HepG2 (cell line): Measurements from ENCODE around the gene TAF6L. TPM values are rescaled to one million over a fixed set of nuclear protein-coding genes. Genes with fewer than 3 reads are reported as not detected.

Experiments
- GFI1 ChIP-seq: sonication (generic); formaldehyde crosslinking; IDR thresholded peaks from 2 replicates; pipeline ENCODE4 v1.5.0; 2020; ENCODE audit warnings: missing genetic modification reagents, mild to moderate bottlenecking, borderline replicate concordance
- HDAC2 ChIP-seq: sonication (generic); formaldehyde crosslinking; IDR thresholded peaks from 2 replicates; pipeline ENCODE4 v1.4.0; 2020; ENCODE audit warnings: missing genetic modification reagents
- KLF15 ChIP-seq: sonication (generic); formaldehyde crosslinking; IDR thresholded peaks from 2 replicates; pipeline ENCODE4 v1.8.1; 2023; ENCODE audit warnings: borderline replicate concordance, mild to moderate bottlenecking, inconsistent platforms, missing genetic modification reagents, mixed read lengths
- PHB2 ChIP-seq: fragments of 450-650 bp; IDR thresholded peaks from 2 replicates; pipeline ENCODE4 v1.6.1; 2018; ENCODE audit not compliant: partially characterized antibody
- PRDM4 ChIP-seq: sonication (generic); formaldehyde crosslinking; IDR thresholded peaks from 2 replicates; pipeline ENCODE4 v1.9.0; 2021; ENCODE audit warnings: missing genetic modification reagents, borderline replicate concordance
- SMARCE1 ChIP-seq: fragments of 450-650 bp; IDR thresholded peaks from 2 replicates; pipeline ENCODE4 v1.6.1; 2017; ENCODE audit warnings: borderline replicate concordance
- SRF ChIP-seq: IDR thresholded peaks from 2 replicates; pipeline ENCODE4 v1.6.1; 2011; ENCODE audit warnings: mild to moderate bottlenecking, low read depth, low read length, moderate library complexity
- ZBTB38 ChIP-seq: sonication (generic); formaldehyde crosslinking; IDR thresholded peaks from 2 replicates; pipeline ENCODE4 v1.5.1; 2020; ENCODE audit warnings: mild to moderate bottlenecking, missing genetic modification reagents
- ZNF230 ChIP-seq: sonication (generic); formaldehyde crosslinking; IDR thresholded peaks from 2 replicates; pipeline ENCODE4 v1.4.0; 2020; ENCODE audit warnings: mild to moderate bottlenecking, missing genetic modification reagents
- ZNF280B ChIP-seq: sonication (generic); formaldehyde crosslinking; IDR thresholded peaks from 2 replicates; pipeline ENCODE4 v1.5.0; 2020; ENCODE audit warnings: missing genetic modification reagents, mild to moderate bottlenecking, borderline replicate concordance
- ZNF292 ChIP-seq: sonication (generic); formaldehyde crosslinking; IDR thresholded peaks from 2 replicates; pipeline ENCODE4 v1.8.1; 2022; ENCODE audit warnings: mild to moderate bottlenecking, low read depth, missing genetic modification reagents, borderline replicate concordance
- ZNF326 ChIP-seq: sonication (generic); formaldehyde crosslinking; IDR thresholded peaks from 2 replicates; pipeline ENCODE4 v1.4.0; 2020; ENCODE audit warnings: missing genetic modification reagents, borderline replicate concordance
- ZNF407 ChIP-seq: sonication (generic); formaldehyde crosslinking; IDR thresholded peaks from one replicate; pipeline ENCODE4 v1.5.1; 2020; ENCODE audit warnings: mild to moderate bottlenecking, missing genetic modification reagents; ENCODE audit errors: not compliant biosample characterization
- ZNF468 ChIP-seq: sonication (generic); formaldehyde crosslinking; IDR thresholded peaks from 2 replicates; pipeline ENCODE4 v1.8.0; 2022; ENCODE audit warnings: mild to moderate bottlenecking, moderate library complexity, missing genetic modification reagents
- ZNF557 ChIP-seq: sonication (generic); formaldehyde crosslinking; IDR thresholded peaks from 2 replicates; pipeline ENCODE4 v1.4.0; 2020; ENCODE audit warnings: missing genetic modification reagents
- ZNF616 ChIP-seq: sonication (generic); formaldehyde crosslinking; IDR thresholded peaks from 2 replicates; pipeline ENCODE4 v1.5.0; 2020; ENCODE audit warnings: low read depth, mild to moderate bottlenecking, missing genetic modification reagents
- ZSCAN25 ChIP-seq: sonication (generic); formaldehyde crosslinking; IDR thresholded peaks from 2 replicates; pipeline ENCODE4 v1.8.0; 2022; ENCODE audit warnings: mild to moderate bottlenecking, missing genetic modification reagents
- polyA plus RNA-seq, 8 experiments: library from polyadenylated mRNA; depleted of rRNA in 3 of 8; stranded (reverse) in 7 of 8; unstranded in 1 of 8; fragments of >200 nt; fragmentation: Illumina TruSeq in 4 of 8; extraction: Trizol in 4 of 8; gene quantifications; 2 replicates each; pipeline versions ENCODE4 v1.2.1 to v1.2.3, GENCODE V29; 2011 to 2016; ENCODE audit warnings: low read depth in 4 of 8, missing spikeins in 1 of 8, mixed read lengths in 1 of 8; ENCODE audit not compliant: insufficient read depth in 1 of 8
- total RNA-seq, 5 experiments: library from RNA; depleted of rRNA; stranded (reverse); fragments of >200 nt; fragmentation: Illumina TruSeq; extraction: Trizol; gene quantifications; 2 replicates each; pipeline ENCODE4 v1.2.3, GENCODE V29; 2016; ENCODE audit warnings: low read depth in 1 of 5

The TAF6L gene
- total and polyA plus RNA-seq, 2 of the 13 experiments (the other 11 are each of a cell fraction or from before 2014, with no cell fraction given) = 12.6 to 19.4 TPM

- TF ChIP-seq ZNF407 (no peak), KLF15 (peak; percentile 38; the same call in 1 of the 2 replicates), GFI1 (CRISPR knock-in tag) (no peak; the same call in 1 of the 2 replicates), PRDM4 (CRISPR knock-in tag) (no peak), HDAC2 (peak; percentile 58), ZSCAN25 (CRISPR knock-in tag) (peak; percentile 31; the same call in 1 of the 2 replicates), PHB2 (no peak), ZNF280B (CRISPR knock-in tag) (0 out of 2 replicates have a peak, but pooled peaks have one; percentile 37), ZBTB38 (CRISPR knock-in tag) (no peak), ZNF230 (CRISPR knock-in tag) (no peak), ZNF326 (CRISPR knock-in tag) (no peak), ZNF616 (CRISPR knock-in tag) (no peak), SMARCE1 (no peak), ZNF557 (no peak), SRF (no peak), ZNF292 (no peak), ZNF468 (CRISPR knock-in tag) (no peak)
Observed at GRCh38 chr11:62771144-62772021, at the start of gene TAF6L (continued).
